Right lobe of liver (tissue), 6 donors: ENCODE results near the gene ATXN1. TPM values are rescaled to one million over a fixed set of nuclear protein-coding genes. Genes with fewer than 3 reads are reported as not detected.

Source experiments
- ATAC-seq, 4 donors: fragments of 200-7000 bp; cut with Tn5 transposase; one replicate each; pipeline ENCODE4 v1.9.1; 2020; ENCODE audit warnings: mild to moderate bottlenecking in 4 of 4, moderate library complexity in 4 of 4
- DNase-seq, 3 donors: peaks; one replicate each; pipeline ENCODE4 v3.0.0-alpha.2; 2020
- H3K27ac ChIP-seq, 3 donors: fragments of 200-600 bp; one replicate each; pipeline ENCODE4 v1.8.0; 2022
- H3K27me3 ChIP-seq, 2 donors: fragments of 200-600 bp; one replicate each; pipeline ENCODE4 v1.8.0; 2022
- H3K36me3 ChIP-seq, 4 donors: fragments of 200-600 bp; sonication (generic) in 1 of 4; one replicate each; pipeline versions ENCODE4 v1.5.1 to v1.8.0; 2017 to 2022; ENCODE audit warnings: control low read depth in 1 of 4
- H3K4me1 ChIP-seq, 4 donors: fragments of 200-600 bp; sonication (generic) in 1 of 4; one replicate each; pipeline versions ENCODE4 v1.5.1 to v1.8.0; 2017 to 2022; ENCODE audit warnings: control low read depth in 1 of 4
- H3K4me3 ChIP-seq, 3 donors: fragments of 200-600 bp; one replicate each; pipeline ENCODE4 v1.8.0; 2022
- H3K9me3 ChIP-seq, 4 donors: fragments of 200-600 bp; sonication (generic) in 1 of 4; one replicate each; pipeline versions ENCODE4 v1.5.1 to v1.8.0; 2017 to 2022; ENCODE audit warnings: control low read depth in 1 of 4
- POLR2A ChIP-seq: fragments of 450-650 bp; IDR thresholded peaks from one replicate; pipeline ENCODE4 v1.6.1; 2017; ENCODE audit warnings: antibody characterized with exemption, mild to moderate bottlenecking
- WGBS: methylation state at CpG from one replicate; pipeline ENCODE4 v1.1.6; 2018; ENCODE audit warnings: low coverage, low lambda C conversion rate; ENCODE audit not compliant: insufficient coverage; ENCODE audit errors: missing lambda C conversion rate; 5-methylcytosine and 5-hydroxymethylcytosine counted together
- intact Hi-C, 2 donors: fragments of 100-400 bp; cut with DNase I; formaldehyde crosslinking; loops; one replicate each; pipeline versions ENCODE4 v1.11.2 to v1.14.1; 2022
- long read RNA-seq: library from polyadenylated mRNA; unstranded; transcript quantifications from one replicate; pipeline ENCODE4 v2.0.0, GENCODE V29; 2019
- total RNA-seq, 6 experiments: library from RNA; depleted of rRNA in 2 of 6; stranded (reverse); fragments of >200 nt in 2 of 6; fragmentation: NEBNext Ultra II Directional in 3 of 6; extraction: Animal tissue kit (Norgen Biotek cat#: 25700) in 3 of 6; gene quantifications; one replicate each; pipeline versions ENCODE4 v1.1.0 to v1.2.4, GENCODE V29; 2016 to 2023
- TF ChIP-seq, protein P1 (sequence below), 4 donors: fragments of 200-600 bp in 3 of 4; fragments of 450-650 bp in 1 of 4; IDR thresholded peaks; one replicate each; pipeline versions ENCODE4 v1.5.1 to v1.8.0; 2016 to 2022; ENCODE audit warnings: antibody characterized with exemption in 4 of 4, mild to moderate bottlenecking in 2 of 4
- donor health status: DM: no; HTN: yes; CAD: no.
- donor health status: DM: no; HTN: no; CAD: no.
- donor health status: DM: no; HTN: no; CAD: no.
- donor health status: DM: no; HTN: yes; CAD: no.
- donor health status: DM: no; HTN: yes; CAD: no.

The ATXN1 gene
- 10 to 100 TPM; 23.2 to 28.7 (median 25.0) TPM for total RNA-seq
- long read RNA-seq, partial matches to known transcripts, result 0 of 3 reads
- long read RNA-seq, other reads (novel, unspliced or antisense), result 3 of 3 reads

DNA sequence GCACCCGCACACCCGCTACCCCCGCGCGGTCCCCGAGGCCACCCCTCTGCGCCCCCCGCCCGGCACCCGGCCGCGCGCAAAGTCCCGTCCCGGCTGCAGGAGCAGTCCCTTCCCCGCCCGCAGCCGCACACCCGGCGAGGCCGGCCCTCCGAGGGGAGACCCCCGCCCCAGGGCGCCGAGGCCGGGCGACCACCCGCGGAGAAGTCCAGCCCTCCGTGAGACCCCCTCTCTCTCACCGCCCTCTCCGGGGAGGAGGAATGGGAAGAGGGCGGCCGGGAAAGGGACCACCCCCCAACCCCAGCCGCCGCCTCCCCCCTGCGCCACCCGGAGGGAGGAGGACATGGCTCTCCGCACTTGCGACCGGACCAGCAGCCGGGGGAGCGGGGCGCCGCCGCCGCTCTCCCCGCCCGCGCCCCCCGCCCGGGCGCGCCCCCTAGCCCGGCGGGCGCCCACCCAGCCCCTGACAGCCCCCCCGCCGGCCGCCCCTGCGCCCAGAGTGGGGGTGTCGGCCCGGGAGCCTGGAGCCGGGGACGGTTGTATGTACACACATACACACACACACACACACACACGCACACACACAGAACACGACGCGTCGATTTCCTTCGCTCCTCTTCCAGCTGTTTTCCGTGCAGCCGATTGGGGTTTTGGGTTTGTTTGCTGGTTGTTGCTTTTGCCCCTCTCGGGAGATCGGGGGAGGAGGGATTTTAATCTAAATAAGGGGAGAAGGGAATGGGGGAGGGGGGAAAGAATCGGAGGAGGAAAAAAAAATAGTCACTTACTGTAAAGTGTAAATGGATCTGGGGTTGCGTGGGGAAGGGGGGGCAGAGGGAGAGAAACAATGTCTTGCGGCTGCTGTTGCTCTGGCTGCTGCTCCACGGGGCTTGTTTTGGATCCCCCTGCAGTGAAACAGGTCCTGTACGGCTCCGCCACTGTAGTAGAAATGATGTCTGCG is at the start of gene ATXN1:
ATXN1 (minus strand) TSS at position 945 of the 955 bp plus-strand sequence.
- ATAC-seq (peak; percentile 11 to 21 (median 16)), DNase-seq (peak; percentile 65 to 79 (median 78))
- H3K36me3 ChIP-seq, result no peaks in the 10 kb centered on the region
- 2% methylated on average over 20 of the region's 82 CpGs for WGBS
- peak within 1 kb of the TSS; percentile 66 to 79 (median 74) for H3K4me3 ChIP-seq
- peak; percentile 32 for TF ChIP-seq POLR2A
- TF ChIP-seq, protein P1, sequence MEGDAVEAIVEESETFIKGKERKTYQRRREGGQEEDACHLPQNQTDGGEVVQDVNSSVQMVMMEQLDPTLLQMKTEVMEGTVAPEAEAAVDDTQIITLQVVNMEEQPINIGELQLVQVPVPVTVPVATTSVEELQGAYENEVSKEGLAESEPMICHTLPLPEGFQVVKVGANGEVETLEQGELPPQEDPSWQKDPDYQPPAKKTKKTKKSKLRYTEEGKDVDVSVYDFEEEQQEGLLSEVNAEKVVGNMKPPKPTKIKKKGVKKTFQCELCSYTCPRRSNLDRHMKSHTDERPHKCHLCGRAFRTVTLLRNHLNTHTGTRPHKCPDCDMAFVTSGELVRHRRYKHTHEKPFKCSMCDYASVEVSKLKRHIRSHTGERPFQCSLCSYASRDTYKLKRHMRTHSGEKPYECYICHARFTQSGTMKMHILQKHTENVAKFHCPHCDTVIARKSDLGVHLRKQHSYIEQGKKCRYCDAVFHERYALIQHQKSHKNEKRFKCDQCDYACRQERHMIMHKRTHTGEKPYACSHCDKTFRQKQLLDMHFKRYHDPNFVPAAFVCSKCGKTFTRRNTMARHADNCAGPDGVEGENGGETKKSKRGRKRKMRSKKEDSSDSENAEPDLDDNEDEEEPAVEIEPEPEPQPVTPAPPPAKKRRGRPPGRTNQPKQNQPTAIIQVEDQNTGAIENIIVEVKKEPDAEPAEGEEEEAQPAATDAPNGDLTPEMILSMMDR (IDR thresholded peaks at IDR 0.05), result no peak
- H3K27me3 ChIP-seq, result no peaks in the 10 kb centered on the region
- H3K9me3 ChIP-seq, result no peaks in the 10 kb centered on the region
- H3K27ac ChIP-seq, result peak within 1 kb of the TSS; percentile 95 to 98 (median 96)
- intact Hi-C loops, result no loop called here
- peaks cover 0 to 37% (median 8%) of the 10 kb centered on the region in 4 donors for H3K4me1 ChIP-seq

DNA sequence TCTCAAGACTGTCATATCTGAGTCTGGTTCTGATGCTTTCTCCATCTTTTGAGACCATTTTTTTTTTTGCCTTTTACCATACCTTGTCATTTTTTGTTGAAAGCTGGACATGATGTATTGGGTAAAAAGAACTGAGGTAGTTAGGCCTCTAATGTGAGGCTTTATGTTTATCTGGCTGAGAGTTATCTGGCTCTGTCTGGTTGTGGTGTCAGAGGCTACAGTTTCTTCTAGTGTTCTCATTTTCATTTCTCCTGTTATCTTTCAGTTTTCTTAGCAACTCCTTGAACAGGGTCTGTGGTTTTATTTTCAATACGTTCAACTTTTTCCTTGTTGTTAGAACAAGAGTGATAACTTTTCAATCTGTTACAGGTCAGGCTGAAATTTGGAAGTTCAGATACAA is 49.2 kb upstream of the ATXN1 start:
- no peak for ATAC-seq
- 93% methylated on average over 1 of the region's 1 CpG for WGBS
- no peak overlapping the region for H3K27ac ChIP-seq

DNA sequence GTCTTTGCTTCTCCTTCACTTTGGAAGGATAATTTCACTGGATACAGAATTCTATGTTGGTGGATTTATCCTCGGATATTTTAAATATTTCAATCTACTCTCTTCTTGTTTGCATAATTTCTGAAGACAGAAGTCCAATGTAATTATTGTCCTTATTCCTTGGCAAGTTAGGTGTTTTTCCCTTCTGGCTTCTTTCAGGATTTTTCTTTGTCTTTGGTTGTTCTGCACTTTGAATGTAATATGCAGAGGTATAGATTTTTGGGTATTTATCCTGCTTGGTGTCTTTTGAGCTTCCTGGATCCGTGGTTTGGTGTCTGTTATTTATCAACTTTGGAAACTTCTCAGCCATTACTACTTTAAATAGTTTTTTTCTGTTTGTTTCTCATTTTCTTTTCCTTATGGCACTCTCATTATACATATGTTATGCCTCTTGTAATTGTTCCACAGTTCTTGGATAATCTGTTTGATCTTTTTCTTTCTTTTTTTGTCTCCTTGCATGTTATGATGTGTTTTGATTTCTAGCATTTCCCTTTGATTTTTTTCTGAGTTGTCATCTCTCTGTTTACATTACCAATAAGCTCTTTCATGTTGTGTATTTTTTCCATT is 48.6 kb upstream of the ATXN1 start:
- no peak overlapping the region for H3K27ac ChIP-seq
- no peak for ATAC-seq
- no peak overlapping the region for H3K4me3 ChIP-seq
- DNase-seq, result no peak
- intact Hi-C loops, result no loop called here
- WGBS, result 64% methylated on average over 2 of the region's 2 CpGs
- no peaks in the 10 kb centered on the region for H3K9me3 ChIP-seq
- H3K27me3 ChIP-seq, result no peaks in the 10 kb centered on the region
- no peaks in the 10 kb centered on the region for H3K36me3 ChIP-seq
- no peaks in the 10 kb centered on the region for H3K4me1 ChIP-seq
- TF ChIP-seq POLR2A, result no peak
- TF ChIP-seq, protein P1 (IDR thresholded peaks at IDR 0.05), result no peak

More for the DNA sequence above, 49.2 kb upstream of the ATXN1 start:
- no peak for DNase-seq
- no peaks in the 10 kb centered on the region for H3K9me3 ChIP-seq
- H3K4me1 ChIP-seq, result no peaks in the 10 kb centered on the region
- TF ChIP-seq, protein P1 (IDR thresholded peaks at IDR 0.05), result no peak
- no peak for TF ChIP-seq POLR2A
- no peak overlapping the region for H3K4me3 ChIP-seq
- H3K36me3 ChIP-seq, result no peaks in the 10 kb centered on the region
- no peaks in the 10 kb centered on the region for H3K27me3 ChIP-seq
- intact Hi-C loops, result no loop called here

DNA sequence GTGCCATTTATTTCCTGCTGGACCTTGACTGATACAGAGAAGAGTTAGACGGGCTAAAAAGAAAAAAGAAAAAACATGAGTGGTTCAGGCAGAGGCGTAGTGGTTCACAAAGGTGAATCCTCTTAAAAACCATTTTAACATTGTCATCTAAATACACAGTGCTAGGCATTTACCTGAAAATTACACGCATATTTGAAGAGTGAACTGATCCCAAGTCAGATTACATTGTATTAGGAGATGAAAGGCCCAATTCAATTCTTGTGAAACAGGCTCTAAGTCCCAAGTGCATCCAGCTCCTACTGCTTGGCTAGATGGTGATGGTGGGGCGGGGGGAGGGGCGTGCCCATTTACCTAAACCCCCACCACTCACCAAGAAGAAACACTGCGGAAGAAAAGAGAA is 46.7 kb upstream of the ATXN1 start:
- Histone ChIP-seq H3K9me3 (no peaks in the 10 kb centered on the region), H3K4me1 (no peaks in the 10 kb centered on the region), H3K27ac (no peak overlapping the region), H3K4me3 (no peak overlapping the region), H3K36me3 (no peaks in the 10 kb centered on the region), H3K27me3 (no peaks in the 10 kb centered on the region)
- WGBS, result 77% methylated on average over 3 of the region's 6 CpGs
- DNase-seq, result no peak
- intact Hi-C loops, result no loop called here
- no peak for ATAC-seq
- TF ChIP-seq POLR2A, result no peak
- TF ChIP-seq, protein P1 (IDR thresholded peaks at IDR 0.05), result no peak
